Liver (tissue), 3 donors: ENCODE data around the gene USP48.

Experiments used
- FOXA1 ChIP-seq: IDR thresholded peaks from 2 replicates; pipeline ENCODE4 v1.6.1; 2016; ENCODE audit warnings: antibody characterized with exemption
- JUND ChIP-seq, 2 donors: IDR thresholded peaks; 2 replicates each; pipeline ENCODE4 v1.6.1; 2016; ENCODE audit warnings: antibody characterized with exemption in 2 of 2
- TAF1 ChIP-seq: conservative IDR thresholded peaks from 2 replicates; pipeline ENCODE4 v1.6.1; 2016; ENCODE audit warnings: antibody characterized with exemption, mild to moderate bottlenecking
- YY1 ChIP-seq: IDR thresholded peaks from 2 replicates; pipeline ENCODE4 v1.6.1; 2016; ENCODE audit warnings: antibody characterized with exemption, mild to moderate bottlenecking
- TF ChIP-seq, protein P1 (sequence below): fragments of 150-350 bp; IDR thresholded peaks from 2 replicates; pipeline ENCODE4 v1.5.1; 2017; ENCODE audit warnings: improper control_type of control experiment, low read depth, low read length; ENCODE audit not compliant: missing input control
- TF ChIP-seq, protein P2 (sequence below): IDR thresholded peaks from 2 replicates; pipeline ENCODE4 v1.6.1; 2016; ENCODE audit warnings: antibody characterized with exemption, mild to moderate bottlenecking
- donor health status: healthy.
- donor health status: healthy.

DNA sequence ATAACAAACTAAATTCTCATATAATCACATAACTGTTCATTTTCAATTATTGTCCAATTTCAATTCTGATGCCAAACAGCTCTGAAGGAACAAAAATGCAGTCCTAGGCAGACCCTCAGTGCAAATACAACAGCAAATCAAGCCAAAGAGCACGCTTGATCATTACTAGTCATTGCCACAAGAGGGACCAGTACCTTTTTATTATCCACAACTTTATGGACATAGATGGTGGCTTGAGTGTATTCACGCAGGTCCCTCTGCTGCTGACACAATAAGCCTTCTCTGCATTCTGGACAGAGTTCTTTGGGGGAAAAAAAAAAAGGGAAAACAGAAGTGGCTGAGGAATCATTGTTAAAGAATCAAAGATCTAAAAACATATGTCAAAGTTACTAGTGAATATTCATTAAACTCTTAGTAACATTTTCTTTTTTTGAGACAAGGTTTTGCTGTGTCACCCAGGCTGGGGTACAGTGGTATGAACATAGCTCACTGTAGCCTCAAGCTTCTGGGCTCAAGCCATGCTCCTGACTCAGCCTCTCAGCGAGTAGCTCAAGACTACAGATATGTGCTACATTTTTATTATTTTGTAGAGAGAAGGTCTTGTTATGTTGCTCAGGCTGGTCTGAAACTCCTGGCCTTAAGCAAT is 79.5 kb downstream of the USP48 start:
- TF ChIP-seq, protein P1, sequence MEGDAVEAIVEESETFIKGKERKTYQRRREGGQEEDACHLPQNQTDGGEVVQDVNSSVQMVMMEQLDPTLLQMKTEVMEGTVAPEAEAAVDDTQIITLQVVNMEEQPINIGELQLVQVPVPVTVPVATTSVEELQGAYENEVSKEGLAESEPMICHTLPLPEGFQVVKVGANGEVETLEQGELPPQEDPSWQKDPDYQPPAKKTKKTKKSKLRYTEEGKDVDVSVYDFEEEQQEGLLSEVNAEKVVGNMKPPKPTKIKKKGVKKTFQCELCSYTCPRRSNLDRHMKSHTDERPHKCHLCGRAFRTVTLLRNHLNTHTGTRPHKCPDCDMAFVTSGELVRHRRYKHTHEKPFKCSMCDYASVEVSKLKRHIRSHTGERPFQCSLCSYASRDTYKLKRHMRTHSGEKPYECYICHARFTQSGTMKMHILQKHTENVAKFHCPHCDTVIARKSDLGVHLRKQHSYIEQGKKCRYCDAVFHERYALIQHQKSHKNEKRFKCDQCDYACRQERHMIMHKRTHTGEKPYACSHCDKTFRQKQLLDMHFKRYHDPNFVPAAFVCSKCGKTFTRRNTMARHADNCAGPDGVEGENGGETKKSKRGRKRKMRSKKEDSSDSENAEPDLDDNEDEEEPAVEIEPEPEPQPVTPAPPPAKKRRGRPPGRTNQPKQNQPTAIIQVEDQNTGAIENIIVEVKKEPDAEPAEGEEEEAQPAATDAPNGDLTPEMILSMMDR, result peak; percentile 46
- TF ChIP-seq TAF1 (no peak), YY1 (no peak), FOXA1 (no peak), JUND (IDR thresholded peaks at IDR 0.05) (no peak)
- TF ChIP-seq, protein P2, sequence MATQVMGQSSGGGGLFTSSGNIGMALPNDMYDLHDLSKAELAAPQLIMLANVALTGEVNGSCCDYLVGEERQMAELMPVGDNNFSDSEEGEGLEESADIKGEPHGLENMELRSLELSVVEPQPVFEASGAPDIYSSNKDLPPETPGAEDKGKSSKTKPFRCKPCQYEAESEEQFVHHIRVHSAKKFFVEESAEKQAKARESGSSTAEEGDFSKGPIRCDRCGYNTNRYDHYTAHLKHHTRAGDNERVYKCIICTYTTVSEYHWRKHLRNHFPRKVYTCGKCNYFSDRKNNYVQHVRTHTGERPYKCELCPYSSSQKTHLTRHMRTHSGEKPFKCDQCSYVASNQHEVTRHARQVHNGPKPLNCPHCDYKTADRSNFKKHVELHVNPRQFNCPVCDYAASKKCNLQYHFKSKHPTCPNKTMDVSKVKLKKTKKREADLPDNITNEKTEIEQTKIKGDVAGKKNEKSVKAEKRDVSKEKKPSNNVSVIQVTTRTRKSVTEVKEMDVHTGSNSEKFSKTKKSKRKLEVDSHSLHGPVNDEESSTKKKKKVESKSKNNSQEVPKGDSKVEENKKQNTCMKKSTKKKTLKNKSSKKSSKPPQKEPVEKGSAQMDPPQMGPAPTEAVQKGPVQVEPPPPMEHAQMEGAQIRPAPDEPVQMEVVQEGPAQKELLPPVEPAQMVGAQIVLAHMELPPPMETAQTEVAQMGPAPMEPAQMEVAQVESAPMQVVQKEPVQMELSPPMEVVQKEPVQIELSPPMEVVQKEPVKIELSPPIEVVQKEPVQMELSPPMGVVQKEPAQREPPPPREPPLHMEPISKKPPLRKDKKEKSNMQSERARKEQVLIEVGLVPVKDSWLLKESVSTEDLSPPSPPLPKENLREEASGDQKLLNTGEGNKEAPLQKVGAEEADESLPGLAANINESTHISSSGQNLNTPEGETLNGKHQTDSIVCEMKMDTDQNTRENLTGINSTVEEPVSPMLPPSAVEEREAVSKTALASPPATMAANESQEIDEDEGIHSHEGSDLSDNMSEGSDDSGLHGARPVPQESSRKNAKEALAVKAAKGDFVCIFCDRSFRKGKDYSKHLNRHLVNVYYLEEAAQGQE, result no peak
